T follicular helper cell (primary cell): ENCODE results near the gene TNFRSF21.
A peak's percentile ranks its signal among the peaks of the same experiment; 100 is the strongest.
"Not testable (repeated sequence)": the region's sequence is repeated elsewhere in the genome, so short reads cannot be mapped to it uniquely, and the experiment has no call there.

ENCODE experiments used
- DNase-seq: peaks from one replicate; pipeline ENCODE4 v3.0.0-alpha.2; 2020; ENCODE audit warnings: low read depth

Gene TNFRSF21

GRCh38 chr6:47251396-47251795, 58.3 kb downstream of the TNFRSF21 start:
- no peak for DNase-seq

GRCh38 chr6:47250302-47250701, 59.4 kb downstream of the TNFRSF21 start:
- no peak for DNase-seq

- no peak for DNase-seq
Observed at GRCh38 chr6:47248446-47248845, 61.3 kb downstream of the TNFRSF21 start.

- DNase-seq: no peak
Observed at GRCh38 chr6:47247227-47247797, 62.4 kb downstream of the TNFRSF21 start.

GRCh38 chr6:47246551-47246950, 63.2 kb downstream of the TNFRSF21 start:
- DNase-seq: no peak

- no peak for DNase-seq
Observed at GRCh38 chr6:47245745-47246371, 63.8 kb downstream of the TNFRSF21 start.

- DNase-seq: peak; percentile 24
Observed at GRCh38 chr6:47242483-47243386, 67.0 kb downstream of the TNFRSF21 start.

GRCh38 chr6:47241742-47242482, 67.8 kb downstream of the TNFRSF21 start:
- no peak for DNase-seq

GRCh38 chr6:47240277-47240890, 69.3 kb downstream of the TNFRSF21 start:
- no peak for DNase-seq

GRCh38 chr6:47239546-47239945, 70.2 kb downstream of the TNFRSF21 start:
- no peak for DNase-seq

- DNase-seq: no peak
Observed at GRCh38 chr6:47238456-47238995, 71.2 kb downstream of the TNFRSF21 start.

GRCh38 chr6:47237196-47237595, 72.5 kb downstream of the TNFRSF21 start:
- DNase-seq: no peak

GRCh38 chr6:47235964-47236760, 73.5 kb downstream of the TNFRSF21 start:
- DNase-seq: no peak

- no peak for DNase-seq
Observed at GRCh38 chr6:47235421-47235820, 74.3 kb downstream of the TNFRSF21 start.

GRCh38 chr6:47234266-47234933, 75.3 kb downstream of the TNFRSF21 start:
- DNase-seq: no peak

GRCh38 chr6:47231151-47231550, 78.6 kb downstream of the TNFRSF21 start:
- no peak for DNase-seq

- DNase-seq: no peak
Observed at GRCh38 chr6:47230579-47230978, 79.1 kb downstream of the TNFRSF21 start.

GRCh38 chr6:47229255-47229654, 80.5 kb downstream of the TNFRSF21 start:
- no peak for DNase-seq

GRCh38 chr6:47228093-47228492, 81.6 kb downstream of the TNFRSF21 start:
- not testable (repeated sequence) for DNase-seq

- not testable (repeated sequence) for DNase-seq
Observed at GRCh38 chr6:47223251-47223650, 86.5 kb downstream of the TNFRSF21 start.
